Mucosa of stomach (tissue), 1 donor: ENCODE measurements around the gene ENTR1.
A peak's percentile ranks its signal among the peaks of the same experiment; 100 is the strongest.

ENCODE experiments used
- H3K27me3 ChIP-seq: one replicate; pipeline ENCODE4 v1.7.0; 2013; ENCODE audit warnings: mild to moderate bottlenecking, low read length; ENCODE audit not compliant: control insufficient read depth, insufficient read depth
- H3K36me3 ChIP-seq: one replicate; pipeline ENCODE4 v1.7.0; 2013; ENCODE audit warnings: low read length; ENCODE audit not compliant: control insufficient read depth, insufficient read depth
- H3K4me1 ChIP-seq: one replicate; pipeline ENCODE4 v1.7.0; 2013; ENCODE audit warnings: mild to moderate bottlenecking, low read length; ENCODE audit not compliant: control insufficient read depth, insufficient read depth
- H3K4me3 ChIP-seq: one replicate; pipeline ENCODE4 v1.7.0; 2013; ENCODE audit warnings: low read length
- H3K9ac ChIP-seq: one replicate; pipeline ENCODE4 v1.7.0; 2013; ENCODE audit warnings: mild to moderate bottlenecking, low read length, moderate library complexity
- H3K9me3 ChIP-seq: one replicate; pipeline ENCODE4 v1.7.0; 2013; ENCODE audit warnings: mild to moderate bottlenecking, low read length, moderate library complexity; ENCODE audit not compliant: control insufficient read depth
- donor health status: Pancreatic carcinoma.

ENTR1 gene, protein sequence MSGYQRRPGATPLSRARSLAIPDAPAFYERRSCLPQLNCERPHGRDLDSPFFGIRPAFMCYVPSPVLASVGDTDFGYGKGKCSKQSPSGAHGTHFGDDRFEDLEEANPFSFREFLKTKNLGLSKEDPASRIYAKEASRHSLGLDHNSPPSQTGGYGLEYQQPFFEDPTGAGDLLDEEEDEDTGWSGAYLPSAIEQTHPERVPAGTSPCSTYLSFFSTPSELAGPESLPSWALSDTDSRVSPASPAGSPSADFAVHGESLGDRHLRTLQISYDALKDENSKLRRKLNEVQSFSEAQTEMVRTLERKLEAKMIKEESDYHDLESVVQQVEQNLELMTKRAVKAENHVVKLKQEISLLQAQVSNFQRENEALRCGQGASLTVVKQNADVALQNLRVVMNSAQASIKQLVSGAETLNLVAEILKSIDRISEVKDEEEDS

DNA sequence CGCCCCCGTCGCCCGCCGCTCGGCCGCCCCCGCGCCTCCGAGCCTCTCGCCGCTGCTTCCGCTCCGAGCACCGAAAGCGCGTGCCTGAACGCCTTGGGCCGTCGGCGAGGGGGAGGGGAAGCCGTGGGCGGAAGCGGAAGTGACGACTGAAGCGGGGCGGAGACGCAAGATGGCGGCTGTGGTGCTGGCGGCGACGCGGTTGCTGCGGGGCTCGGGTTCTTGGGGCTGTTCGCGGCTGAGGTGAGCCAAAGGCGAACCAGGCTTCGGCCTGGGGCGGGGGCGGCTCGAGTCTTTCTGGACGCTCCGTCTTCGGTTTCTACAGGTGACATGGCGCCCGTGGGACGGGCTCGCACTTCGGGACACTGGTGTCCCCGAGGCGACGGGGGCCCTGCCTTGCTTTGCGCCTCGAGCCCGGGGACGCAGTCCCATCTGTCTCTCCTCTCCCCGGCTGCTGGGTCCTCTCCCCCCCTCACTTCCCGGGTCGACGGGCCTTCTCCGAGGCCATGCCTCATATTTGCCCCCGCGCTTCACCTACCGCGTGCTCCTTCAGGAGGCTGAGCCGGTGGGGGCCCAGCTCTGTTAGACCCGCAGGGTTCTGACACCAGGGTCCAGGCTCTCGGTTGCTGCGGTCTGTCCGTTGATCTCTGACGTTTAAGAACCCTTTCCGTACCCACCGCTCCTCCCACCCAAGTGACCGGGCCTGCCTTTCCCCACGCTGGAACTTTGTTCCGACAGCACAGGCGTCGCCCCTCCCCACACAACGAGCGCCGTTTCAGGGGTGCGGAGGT, at the start of gene ENTR1, which contains the start of gene PMPCA:
TSS of gene ENTR1 (minus strand) at position 115 of the 788 bp plus-strand sequence. CDS start 217 bp downstream, outside the sequence.
TSS of gene PMPCA (plus strand) at position 159 of the 788 bp plus-strand sequence. CDS start at position 170, 11 bp downstream.
- peaks cover 16% of the 10 kb centered on the region for H3K4me1 ChIP-seq
- no peaks in the 10 kb centered on the region for H3K27me3 ChIP-seq
- peaks cover 10% of the 10 kb centered on the region for H3K36me3 ChIP-seq
- peak within 1 kb of the TSS; percentile 89 for H3K9ac ChIP-seq
- peak within 1 kb of the TSS; percentile 69 for H3K4me3 ChIP-seq
- no peaks in the 10 kb centered on the region for H3K9me3 ChIP-seq

DNA sequence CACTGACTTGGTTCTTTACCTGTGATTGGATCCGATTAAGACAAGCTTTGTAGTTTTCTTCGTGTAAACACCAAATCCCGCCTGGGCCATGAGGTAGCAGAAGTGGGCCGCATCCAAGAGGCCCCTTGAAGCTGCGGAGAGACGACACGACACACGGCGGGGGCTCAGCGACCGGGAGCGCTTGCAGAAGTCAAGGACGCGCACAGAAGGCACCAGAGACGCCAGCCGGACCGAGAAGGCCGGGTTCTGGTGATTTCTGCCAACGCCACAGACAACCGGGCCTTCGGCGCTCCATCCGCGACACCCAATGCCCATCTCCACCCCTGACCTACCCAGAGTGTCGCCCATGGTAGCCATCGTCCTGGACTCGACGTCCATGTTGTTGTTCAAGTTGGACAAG, 49.0 kb upstream of the ENTR1 start:
- Histone ChIP-seq H3K9me3 (no peaks in the 10 kb centered on the region), H3K9ac (no peak overlapping the region), H3K4me1 (no peaks in the 10 kb centered on the region), H3K4me3 (no peak overlapping the region), H3K36me3 (peaks cover 64% of the 10 kb centered on the region), H3K27me3 (no peaks in the 10 kb centered on the region)

DNA sequence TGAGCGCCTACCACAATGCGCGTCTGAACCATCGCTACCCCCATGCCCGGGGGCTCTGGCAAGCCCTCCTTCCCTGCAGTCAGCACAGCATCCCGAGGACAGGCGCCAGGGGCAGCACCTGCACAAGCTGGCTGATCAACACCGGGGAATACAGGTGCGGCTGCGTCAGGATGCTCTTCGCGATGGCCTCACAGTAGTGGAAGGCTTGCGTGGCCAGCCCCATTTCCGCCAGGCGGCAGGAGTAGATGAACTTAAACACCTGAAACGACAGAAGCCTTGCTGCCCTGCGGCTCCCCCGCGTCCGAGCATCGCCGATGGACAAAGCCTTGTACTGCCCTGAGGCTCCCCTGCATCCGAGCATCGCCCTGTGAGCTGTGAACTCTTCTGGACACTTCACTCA, 46.9 kb upstream of the ENTR1 start:
- Histone ChIP-seq H3K4me1 (no peaks in the 10 kb centered on the region), H3K27me3 (no peaks in the 10 kb centered on the region), H3K9me3 (no peaks in the 10 kb centered on the region), H3K9ac (no peak overlapping the region), H3K36me3 (peaks cover 58% of the 10 kb centered on the region), H3K4me3 (no peak overlapping the region)

DNA sequence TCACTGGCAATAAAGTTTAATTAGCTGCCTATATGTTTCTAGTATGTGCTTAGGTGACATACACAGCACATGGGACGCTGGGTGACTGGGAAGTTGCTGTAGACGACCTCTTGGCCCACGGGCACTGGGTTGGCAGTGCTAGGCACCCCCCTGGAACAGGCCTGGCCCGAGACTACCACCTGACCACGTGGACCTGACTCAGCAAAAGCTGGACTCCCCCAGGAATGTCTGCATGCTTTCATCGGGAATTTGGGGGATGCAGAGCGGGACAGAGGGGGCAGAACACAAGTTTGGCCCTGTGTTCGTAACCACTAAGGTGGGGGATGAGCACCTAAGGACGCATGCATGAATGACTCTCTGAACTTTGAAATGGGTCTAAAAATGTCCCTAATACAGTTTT, 45.8 kb upstream of the ENTR1 start:
- no peak overlapping the region for H3K4me3 ChIP-seq
- H3K4me1 ChIP-seq, result no peaks in the 10 kb centered on the region
- H3K9me3 ChIP-seq, result no peaks in the 10 kb centered on the region
- peaks cover 56% of the 10 kb centered on the region for H3K36me3 ChIP-seq
- H3K9ac ChIP-seq, result no peak overlapping the region
- no peaks in the 10 kb centered on the region for H3K27me3 ChIP-seq

DNA sequence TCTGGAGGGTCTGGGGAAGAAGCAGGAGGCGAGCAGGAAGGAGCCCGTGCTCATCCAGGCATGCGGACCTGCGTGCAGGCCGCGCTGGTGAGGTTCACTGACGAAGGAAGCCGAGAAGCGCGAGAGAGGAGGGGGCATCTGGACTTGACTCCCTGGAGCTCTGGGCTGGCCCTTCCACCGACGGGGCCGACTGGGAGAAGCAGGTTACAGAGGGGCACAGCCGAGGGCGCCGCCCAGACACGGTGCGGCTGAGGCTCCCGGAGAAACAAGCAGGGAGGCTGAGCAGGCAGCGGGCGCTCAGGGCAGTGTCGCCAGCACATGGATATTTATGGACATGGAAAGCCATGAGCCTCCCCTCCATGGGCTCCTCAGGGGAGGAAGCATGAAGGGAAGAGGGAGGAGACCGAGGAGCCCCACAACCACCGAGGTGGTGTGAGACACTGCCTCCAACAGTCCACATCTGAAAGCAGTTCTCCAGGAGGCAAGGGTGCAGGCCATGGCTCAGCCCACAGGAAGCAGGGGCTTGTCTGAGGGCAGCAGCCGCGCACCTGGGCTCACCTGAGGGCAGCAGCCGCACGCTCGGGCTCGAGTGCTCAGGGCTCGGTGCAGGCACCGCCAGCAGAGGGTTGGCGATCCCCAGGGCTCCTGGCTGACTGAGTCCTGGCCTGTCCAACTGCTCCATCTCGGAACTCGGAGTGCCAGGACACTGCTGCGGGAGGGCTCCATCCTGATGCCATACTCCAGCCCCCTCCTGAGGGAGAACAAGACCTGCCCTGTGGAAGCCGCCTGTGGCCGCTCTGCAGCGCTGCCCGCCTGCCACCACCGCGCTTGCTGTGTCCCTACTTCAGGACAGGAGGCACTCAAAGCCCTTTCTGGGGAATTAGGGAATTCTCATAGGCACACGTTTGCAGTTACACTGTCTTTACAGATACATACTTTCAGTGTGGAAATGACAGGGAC, 44.9 kb upstream of the ENTR1 start:
- H3K27me3 ChIP-seq, result no peaks in the 10 kb centered on the region
- no peaks in the 10 kb centered on the region for H3K9me3 ChIP-seq
- H3K4me1 ChIP-seq, result no peaks in the 10 kb centered on the region
- no peak overlapping the region for H3K4me3 ChIP-seq
- peaks cover 57% of the 10 kb centered on the region for H3K36me3 ChIP-seq
- H3K9ac ChIP-seq, result no peak overlapping the region

DNA sequence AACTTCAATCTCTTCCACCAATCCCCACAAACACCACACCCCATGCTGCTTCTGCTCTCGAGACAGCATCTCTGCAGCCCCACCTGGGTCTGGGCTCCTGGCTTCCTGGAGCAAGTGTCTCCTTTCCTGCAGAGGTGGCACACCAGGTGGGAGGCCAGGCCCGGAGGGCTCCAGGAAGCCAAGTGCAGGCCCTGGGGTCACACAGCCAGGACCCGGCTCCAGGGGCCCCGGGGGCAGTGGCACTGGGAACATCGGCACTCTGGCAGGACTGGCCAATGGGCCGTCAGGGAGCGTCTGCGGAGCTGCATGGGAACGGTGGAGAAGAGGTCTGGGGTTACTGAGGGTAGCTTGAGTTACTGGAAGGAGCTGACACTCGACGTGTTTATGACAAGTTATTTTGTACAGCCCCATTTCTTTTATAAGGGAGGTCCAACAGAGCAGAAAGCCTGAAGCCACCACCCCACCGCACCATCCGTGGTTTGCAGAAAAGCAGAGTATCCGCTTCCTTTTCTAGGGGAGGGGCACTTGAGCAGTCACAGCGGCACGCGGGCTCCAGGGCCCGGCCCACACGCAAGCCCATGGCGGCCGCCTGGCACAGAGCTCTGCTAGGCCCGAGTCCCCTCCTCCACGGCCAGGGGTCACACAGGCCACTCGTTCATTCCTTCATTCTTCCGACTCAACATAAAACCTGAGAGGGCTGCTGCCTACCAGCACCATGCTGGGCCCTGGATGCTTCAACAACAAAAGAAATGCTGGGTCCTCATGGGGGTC, 43.8 kb upstream of the ENTR1 start:
- Histone ChIP-seq H3K27me3 (no peaks in the 10 kb centered on the region), H3K9ac (no peak overlapping the region), H3K36me3 (peaks cover 55% of the 10 kb centered on the region), H3K9me3 (no peaks in the 10 kb centered on the region), H3K4me1 (no peaks in the 10 kb centered on the region), H3K4me3 (no peak overlapping the region)

DNA sequence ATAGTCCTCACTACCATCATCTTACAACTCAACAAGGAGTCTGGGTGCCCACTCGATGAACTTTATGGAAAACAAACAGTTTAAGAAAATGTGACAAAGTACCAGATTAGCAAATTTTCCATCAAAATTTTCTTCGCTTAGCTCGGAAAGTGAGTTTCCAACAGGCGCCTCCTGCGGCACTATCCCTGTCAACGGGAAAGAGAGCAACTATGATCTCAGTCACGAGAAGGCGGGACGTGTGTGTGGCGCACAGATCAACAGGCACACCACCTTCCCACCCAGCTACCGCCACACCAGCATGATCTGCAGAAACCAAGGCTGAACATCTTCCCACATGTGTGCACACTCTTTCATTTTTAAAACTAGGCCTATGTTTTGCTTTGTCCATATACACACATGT, 42.9 kb upstream of the ENTR1 start:
- Histone ChIP-seq H3K27me3 (no peaks in the 10 kb centered on the region), H3K9me3 (no peaks in the 10 kb centered on the region), H3K4me1 (no peaks in the 10 kb centered on the region), H3K9ac (no peak overlapping the region), H3K4me3 (no peak overlapping the region), H3K36me3 (peaks cover 55% of the 10 kb centered on the region)

DNA sequence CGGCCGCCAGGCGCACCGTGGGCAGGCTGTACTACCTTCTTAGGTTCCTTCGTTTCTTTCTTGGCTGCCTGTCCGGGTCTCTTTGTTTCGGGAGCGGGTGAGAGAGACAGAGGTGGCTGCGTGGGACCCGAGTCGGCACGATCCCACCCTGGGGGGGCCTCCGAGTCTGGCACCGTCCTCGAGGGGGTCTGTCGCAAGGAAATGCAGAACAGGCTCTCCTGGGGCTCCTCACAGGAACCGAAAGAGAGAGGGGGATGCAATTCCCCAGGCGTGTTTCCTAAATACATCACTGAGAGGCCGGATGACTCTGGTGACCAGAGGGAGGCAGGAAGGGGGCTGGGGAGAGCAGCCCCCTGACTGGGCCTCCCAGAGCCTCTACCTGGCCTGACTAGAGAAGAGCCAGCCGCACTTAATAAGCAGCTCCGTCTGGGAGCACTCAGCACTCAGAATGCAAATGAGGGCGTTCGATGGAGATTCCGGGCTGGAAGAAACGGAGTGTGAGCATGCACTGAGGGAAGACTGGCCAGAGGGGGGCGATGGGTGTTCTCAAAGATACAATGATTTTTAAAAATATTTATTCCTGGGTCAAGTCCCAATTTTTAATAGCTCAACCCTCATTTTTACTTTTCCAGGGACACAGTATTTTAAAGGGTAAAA, 40.9 kb upstream of the ENTR1 start:
- Histone ChIP-seq H3K9me3 (no peaks in the 10 kb centered on the region), H3K4me1 (no peaks in the 10 kb centered on the region), H3K9ac (no peak overlapping the region), H3K27me3 (no peaks in the 10 kb centered on the region), H3K36me3 (peaks cover 53% of the 10 kb centered on the region), H3K4me3 (no peak overlapping the region)

DNA sequence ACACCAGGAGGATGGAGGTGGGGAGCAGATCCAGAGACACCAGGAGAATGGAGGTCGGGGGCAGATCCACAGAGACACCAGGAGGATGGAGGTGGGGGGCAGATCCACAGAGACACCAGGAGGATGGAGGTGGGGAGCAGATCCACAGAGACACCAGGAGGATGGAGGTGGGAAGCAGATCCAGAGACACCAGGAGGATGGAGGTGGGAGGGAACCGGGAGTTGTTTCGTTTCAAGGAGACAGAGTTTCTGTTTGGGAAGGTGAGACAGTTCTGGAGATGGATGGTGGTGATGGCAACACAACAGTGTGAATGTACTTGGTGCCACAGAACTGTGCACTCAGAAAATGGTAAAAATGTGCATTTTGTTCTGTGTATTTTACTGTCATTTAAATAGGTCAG, 38.2 kb upstream of the ENTR1 start:
- no peak overlapping the region for H3K9ac ChIP-seq
- H3K9me3 ChIP-seq, result no peaks in the 10 kb centered on the region
- no peaks in the 10 kb centered on the region for H3K27me3 ChIP-seq
- H3K36me3 ChIP-seq, result peaks cover 26% of the 10 kb centered on the region
- H3K4me3 ChIP-seq, result no peak overlapping the region
- no peaks in the 10 kb centered on the region for H3K4me1 ChIP-seq

DNA sequence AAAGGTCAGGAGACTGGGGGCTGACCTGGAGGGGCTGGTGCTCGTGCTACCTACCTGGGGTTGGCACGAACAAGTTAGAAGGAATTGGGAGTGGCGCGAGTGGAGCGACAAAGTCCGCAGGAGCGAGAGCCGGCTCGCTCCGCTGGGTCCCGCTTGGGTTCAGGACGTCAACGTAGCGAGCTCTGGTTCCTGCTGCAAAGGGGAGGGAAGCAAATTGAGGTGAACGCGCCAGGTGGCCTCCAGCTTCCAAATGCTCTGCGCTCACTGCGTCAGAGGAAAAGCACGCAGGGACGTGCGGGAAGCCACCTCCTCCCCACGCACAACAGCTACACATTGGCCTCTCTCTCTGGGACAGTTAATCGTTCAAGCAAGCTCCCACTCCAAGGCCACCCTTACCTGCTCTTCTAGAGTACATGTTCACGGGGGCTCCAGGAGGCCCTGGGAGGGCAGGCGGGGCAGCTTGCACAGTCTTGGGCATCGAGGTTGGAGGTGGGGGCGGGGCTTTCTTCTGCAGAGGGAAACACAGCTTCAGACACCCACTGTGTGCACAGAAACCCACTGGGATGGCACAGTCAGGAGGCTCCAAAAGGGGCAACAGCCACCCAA, 36.9 kb upstream of the ENTR1 start:
- Histone ChIP-seq H3K36me3 (peaks cover 24% of the 10 kb centered on the region), H3K9ac (no peak overlapping the region), H3K27me3 (no peaks in the 10 kb centered on the region), H3K4me3 (no peak overlapping the region), H3K9me3 (no peaks in the 10 kb centered on the region), H3K4me1 (no peaks in the 10 kb centered on the region)
